Stomach (tissue), 9 donors: ENCODE results near the gene SORCS2. TPM values are rescaled to one million over a fixed set of nuclear protein-coding genes. Genes with fewer than 3 reads are reported as not detected.
A peak's percentile ranks its signal among the peaks of the same experiment; 100 is the strongest.

Experiments used
- DNase-seq, 2 donors: peaks; one replicate each; pipeline versions ENCODE4 v3.0.0 to v3.0.0-alpha.2; 2013 to 2019
- H3K27ac ChIP-seq, 5 donors: fragments of 200-600 bp in 4 of 5; sonication (generic) in 4 of 5; one replicate each; pipeline ENCODE4 v1.5.1; 2013 to 2019; ENCODE audit warnings: mild to moderate bottlenecking in 1 of 5, moderate library complexity in 1 of 5
- H3K27me3 ChIP-seq, 3 donors: fragments of 200-600 bp; sonication (generic); one replicate each; pipeline ENCODE4 v1.5.1; 2017 to 2019; ENCODE audit warnings: mixed run types in 1 of 3
- H3K36me3 ChIP-seq, 4 donors: fragments of 200-600 bp; sonication (generic); 1 replicate in 3 of 4; 2 replicates in 1 of 4; pipeline ENCODE4 v1.5.1; 2016 to 2019
- H3K4me1 ChIP-seq, 4 donors: fragments of 200-600 bp; sonication (generic); one replicate each; pipeline ENCODE4 v1.5.1; 2016 to 2019
- H3K4me3 ChIP-seq, 4 donors: fragments of 200-600 bp; sonication (generic) in 3 of 4; one replicate each; pipeline ENCODE4 v1.5.1; 2016 to 2019; ENCODE audit warnings: mild to moderate bottlenecking in 1 of 4
- H3K9me3 ChIP-seq, 4 donors: fragments of 200-600 bp; sonication (generic); one replicate each; pipeline ENCODE4 v1.5.1; 2016 to 2019
- EP300 ChIP-seq: sonication (generic); formaldehyde crosslinking; IDR thresholded peaks from one replicate; pipeline ENCODE4 v1.6.1; 2017; ENCODE audit warnings: antibody characterized with exemption
- POLR2A ChIP-seq, 4 donors: fragments of 450-650 bp; IDR thresholded peaks; one replicate each; pipeline ENCODE4 v1.6.1; 2016; ENCODE audit warnings: antibody characterized with exemption in 4 of 4, control low read depth in 2 of 4, mild to moderate bottlenecking in 1 of 4, moderate library complexity in 1 of 4
- POLR2AphosphoS5 ChIP-seq, 3 donors: sonication (generic); formaldehyde crosslinking; IDR thresholded peaks; one replicate each; pipeline ENCODE4 v1.6.1; 2016; ENCODE audit warnings: antibody characterized with exemption in 3 of 3
- WGBS, 5 donors: extraction: QIAGEN DNeasy Blood & Tissue Kit in 3 of 5; methylation state at CpG; one replicate each; pipeline versions ENCODE4 v1.1.5 to v1.1.7; 2013 to 2018; 5-methylcytosine and 5-hydroxymethylcytosine counted together
- intact Hi-C: fragments of 100-400 bp; cut with DNase I; formaldehyde crosslinking; loops from one replicate; pipeline ENCODE4 v1.15.1; 2023; ENCODE audit warnings: low total_unique reads
- polyA plus RNA-seq, 3 donors: library from polyadenylated mRNA; stranded (reverse); fragments of 200-250 nt; gene quantifications; one replicate each; pipeline ENCODE4 v1.2.3, GENCODE V29; 2013
- total RNA-seq, 5 donors: library from RNA; depleted of rRNA; stranded (reverse); fragments of >200 nt; gene quantifications; one replicate each; pipeline versions ENCODE4 v1.1.0 to v1.2.3, GENCODE V29; 2014 to 2016
- TF ChIP-seq, protein P1 (sequence below), 7 experiments: fragments of 450-650 bp in 4 of 7; fragments of 200-600 bp in 3 of 7; sonication (generic) in 3 of 7; IDR thresholded peaks; one replicate each; pipeline ENCODE4 v1.5.1; 2016 to 2019; ENCODE audit warnings: antibody characterized with exemption in 7 of 7, control low read depth in 2 of 7, mild to moderate bottlenecking in 1 of 7
- donor health status: healthy with polysubstance abuse.
- donor health status: Bipolar disorder and iron deficiency.
- donor health status: healthy.

Gene SORCS2
- total and polyA plus RNA-seq, 8 donors, result under 0.01 to 13.0 (median 0.50) TPM; not detected in 1

- WGBS, 5 donors, result 74 to 80% (median 77%) methylated on average over 8 to 14 of the region's 14 CpGs
- no peak for DNase-seq
- intact Hi-C loops, result no loop called here
- Histone ChIP-seq H3K36me3 (no peaks in the 10 kb centered on the region), H3K4me3 (no peak overlapping the region), H3K27me3 (peaks cover 0 to 57% (median 18%) of the 10 kb centered on the region in 3 donors), H3K4me1 (peaks cover 0 to 13% (median 0%) of the 10 kb centered on the region in 4 donors), H3K9me3 (no peaks in the 10 kb centered on the region), H3K27ac (no peak overlapping the region)
- TF ChIP-seq POLR2A (IDR thresholded peaks at IDR 0.05), result no peak
- TF ChIP-seq, protein P1, sequence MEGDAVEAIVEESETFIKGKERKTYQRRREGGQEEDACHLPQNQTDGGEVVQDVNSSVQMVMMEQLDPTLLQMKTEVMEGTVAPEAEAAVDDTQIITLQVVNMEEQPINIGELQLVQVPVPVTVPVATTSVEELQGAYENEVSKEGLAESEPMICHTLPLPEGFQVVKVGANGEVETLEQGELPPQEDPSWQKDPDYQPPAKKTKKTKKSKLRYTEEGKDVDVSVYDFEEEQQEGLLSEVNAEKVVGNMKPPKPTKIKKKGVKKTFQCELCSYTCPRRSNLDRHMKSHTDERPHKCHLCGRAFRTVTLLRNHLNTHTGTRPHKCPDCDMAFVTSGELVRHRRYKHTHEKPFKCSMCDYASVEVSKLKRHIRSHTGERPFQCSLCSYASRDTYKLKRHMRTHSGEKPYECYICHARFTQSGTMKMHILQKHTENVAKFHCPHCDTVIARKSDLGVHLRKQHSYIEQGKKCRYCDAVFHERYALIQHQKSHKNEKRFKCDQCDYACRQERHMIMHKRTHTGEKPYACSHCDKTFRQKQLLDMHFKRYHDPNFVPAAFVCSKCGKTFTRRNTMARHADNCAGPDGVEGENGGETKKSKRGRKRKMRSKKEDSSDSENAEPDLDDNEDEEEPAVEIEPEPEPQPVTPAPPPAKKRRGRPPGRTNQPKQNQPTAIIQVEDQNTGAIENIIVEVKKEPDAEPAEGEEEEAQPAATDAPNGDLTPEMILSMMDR (IDR thresholded peaks at IDR 0.05), result no peak
- no peak for TF ChIP-seq EP300
- TF ChIP-seq POLR2AphosphoS5 (IDR thresholded peaks at IDR 0.05), result no peak
Measured at GRCh38 chr4:7515390-7515902, 323.1 kb downstream of the SORCS2 start.

DNA sequence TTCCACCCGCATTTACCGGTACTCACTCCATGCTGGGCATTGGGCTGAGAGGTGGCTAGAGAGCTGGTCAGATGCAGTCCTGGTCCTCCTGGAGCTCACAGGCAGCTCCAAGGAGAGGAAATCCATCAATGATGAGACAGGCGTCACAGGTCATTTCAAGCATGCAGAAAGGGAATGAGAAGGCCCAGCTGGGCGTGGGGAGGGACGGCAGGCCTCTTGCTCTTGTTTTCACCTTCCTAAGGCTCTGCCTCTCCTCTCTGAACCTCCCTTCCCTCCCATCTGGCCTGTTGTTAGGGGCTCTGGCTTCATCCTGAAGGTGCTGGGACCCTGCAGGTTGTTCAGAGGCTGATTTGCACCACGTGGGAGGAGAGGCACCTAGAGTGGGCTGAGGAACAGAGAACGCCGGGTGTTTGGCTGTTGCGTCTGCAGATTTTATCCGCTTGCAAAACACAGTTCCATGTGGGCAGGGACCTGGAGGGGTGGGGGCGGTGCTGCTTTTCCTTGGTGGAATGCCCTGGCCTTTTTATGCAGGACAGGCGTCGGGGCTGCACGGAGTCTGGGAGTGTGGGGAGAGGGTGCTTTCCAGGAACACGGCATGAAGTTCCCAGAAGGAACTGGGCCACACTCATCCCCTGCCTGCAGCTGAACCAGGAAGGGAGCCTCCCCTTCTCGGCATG is 323.9 kb downstream of the SORCS2 start:
- Histone ChIP-seq H3K9me3 (no peaks in the 10 kb centered on the region), H3K4me1 (peaks cover 0 to 13% (median 0%) of the 10 kb centered on the region in 4 donors), H3K27ac (no peak overlapping the region), H3K36me3 (no peaks in the 10 kb centered on the region), H3K4me3 (no peak overlapping the region), H3K27me3 (peaks cover 0 to 60% (median 18%) of the 10 kb centered on the region in 3 donors)
- WGBS, 5 donors, result 37 to 55% (median 45%) methylated on average over 15 to 16 of the region's 16 CpGs
- DNase-seq, result peak in 1 of 2 donors; percentile 43
- intact Hi-C loops, result no loop called here
- TF ChIP-seq POLR2A (IDR thresholded peaks at IDR 0.05) (no peak), EP300 (no peak), POLR2AphosphoS5 (IDR thresholded peaks at IDR 0.05) (no peak)
- TF ChIP-seq, protein P1 (IDR thresholded peaks at IDR 0.05), result no peak

DNA sequence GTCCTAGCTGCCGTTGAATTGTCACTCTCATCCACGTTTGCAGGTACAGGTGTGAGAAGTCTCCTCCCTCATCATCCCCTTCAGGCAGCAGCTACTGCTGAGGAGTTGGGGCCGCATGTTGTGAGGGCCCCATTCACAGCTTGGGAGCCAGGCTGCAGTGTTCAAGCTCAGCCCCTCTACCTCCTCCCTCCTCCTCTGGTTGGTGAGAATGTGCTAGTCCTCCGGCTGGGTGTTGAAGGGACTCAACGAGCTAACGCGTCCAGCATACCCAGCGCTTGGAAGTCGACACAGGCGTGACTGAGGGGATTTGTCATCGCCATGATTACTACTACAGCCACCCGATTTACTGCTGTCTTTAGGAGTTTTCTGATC is 324.4 kb downstream of the SORCS2 start:
- intact Hi-C loops, result no loop called here
- Histone ChIP-seq H3K4me3 (no peak overlapping the region), H3K4me1 (peaks cover 0 to 13% (median 0%) of the 10 kb centered on the region in 4 donors), H3K27ac (no peak overlapping the region), H3K9me3 (no peaks in the 10 kb centered on the region), H3K36me3 (no peaks in the 10 kb centered on the region), H3K27me3 (peaks cover 0 to 65% (median 22%) of the 10 kb centered on the region in 3 donors)
- 25 to 41% (median 37%) methylated on average over 12 of the region's 12 CpGs for WGBS, 5 donors
- TF ChIP-seq EP300 (no peak), POLR2AphosphoS5 (IDR thresholded peaks at IDR 0.05) (no peak), POLR2A (IDR thresholded peaks at IDR 0.05) (no peak)
- TF ChIP-seq, protein P1 (IDR thresholded peaks at IDR 0.05), result no peak
- DNase-seq, result no peak

GRCh38 chr4:7518871-7519637 is 326.7 kb downstream of the SORCS2 start:
- Histone ChIP-seq H3K27ac (no peak overlapping the region), H3K4me3 (no peak overlapping the region), H3K9me3 (no peaks in the 10 kb centered on the region), H3K4me1 (peaks cover 0 to 13% (median 0%) of the 10 kb centered on the region in 4 donors), H3K36me3 (no peaks in the 10 kb centered on the region), H3K27me3 (peaks cover 0 to 70% (median 26%) of the 10 kb centered on the region in 3 donors)
- 67 to 78% (median 76%) methylated on average over 17 to 24 of the region's 24 CpGs for WGBS, 5 donors
- intact Hi-C loops, result no loop called here
- no peak for TF ChIP-seq EP300
- TF ChIP-seq POLR2A (IDR thresholded peaks at IDR 0.05), result no peak
- TF ChIP-seq, protein P1 (IDR thresholded peaks at IDR 0.05), result no peak
- TF ChIP-seq POLR2AphosphoS5 (IDR thresholded peaks at IDR 0.05), result no peak
- no peak for DNase-seq
